SK-N-MC (cell line): Measurements from ENCODE around the gene SNHG17.
A peak's percentile ranks its signal among the peaks of the same experiment; 100 is the strongest.

Experiments
- DNase-seq: peaks from one replicate; pipeline ENCODE4 v3.0.0-alpha.2; 2011; ENCODE audit warnings: low read depth, low spot score
- H3K27ac ChIP-seq: fragments of 200-600 bp; sonication (generic); 2 replicates; pipeline ENCODE4 v1.5.1; 2016; ENCODE audit warnings: mixed run types
- H3K36me3 ChIP-seq: fragments of 200-600 bp; sonication (generic); 2 replicates; pipeline ENCODE4 v1.6.1; 2017; ENCODE audit warnings: antibody characterized with exemption, low read length, mixed read lengths; ENCODE audit not compliant: insufficient read depth
- H3K4me3 ChIP-seq: fragments of 200-600 bp; sonication (generic); 2 replicates; pipeline ENCODE4 v1.5.1; 2016
- H3K9ac ChIP-seq: fragments of 200-600 bp; sonication (generic); 2 replicates; pipeline ENCODE4 v1.8.0; 2017; ENCODE audit warnings: mixed run types, mixed read lengths; ENCODE audit not compliant: insufficient read length
- H3K9me3 ChIP-seq: fragments of 200-600 bp; sonication (generic); 2 replicates; pipeline ENCODE4 v1.6.1; 2017; ENCODE audit warnings: low read depth, mild to moderate bottlenecking, antibody characterized with exemption, low read length, moderate library complexity, mixed read lengths
- EZH2 ChIP-seq: fragments of 200-600 bp; sonication (generic); IDR thresholded peaks from one replicate; pipeline ENCODE4 v1.6.1; 2017; ENCODE audit warnings: antibody characterized with exemption
- FOXP2 ChIP-seq: optimal IDR thresholded peaks from 2 replicates; pipeline ENCODE3; 2011; ENCODE audit warnings: mild to moderate bottlenecking, moderate library complexity; ENCODE audit not compliant: insufficient read depth; ENCODE audit errors: extremely low read length, control extremely low read depth
- POLR2AphosphoS5 ChIP-seq: IDR thresholded peaks from 2 replicates; pipeline ENCODE4 v1.6.1; 2012; ENCODE audit warnings: mild to moderate bottlenecking, low read depth, low read length, borderline replicate concordance

Gene SNHG17

DNA sequence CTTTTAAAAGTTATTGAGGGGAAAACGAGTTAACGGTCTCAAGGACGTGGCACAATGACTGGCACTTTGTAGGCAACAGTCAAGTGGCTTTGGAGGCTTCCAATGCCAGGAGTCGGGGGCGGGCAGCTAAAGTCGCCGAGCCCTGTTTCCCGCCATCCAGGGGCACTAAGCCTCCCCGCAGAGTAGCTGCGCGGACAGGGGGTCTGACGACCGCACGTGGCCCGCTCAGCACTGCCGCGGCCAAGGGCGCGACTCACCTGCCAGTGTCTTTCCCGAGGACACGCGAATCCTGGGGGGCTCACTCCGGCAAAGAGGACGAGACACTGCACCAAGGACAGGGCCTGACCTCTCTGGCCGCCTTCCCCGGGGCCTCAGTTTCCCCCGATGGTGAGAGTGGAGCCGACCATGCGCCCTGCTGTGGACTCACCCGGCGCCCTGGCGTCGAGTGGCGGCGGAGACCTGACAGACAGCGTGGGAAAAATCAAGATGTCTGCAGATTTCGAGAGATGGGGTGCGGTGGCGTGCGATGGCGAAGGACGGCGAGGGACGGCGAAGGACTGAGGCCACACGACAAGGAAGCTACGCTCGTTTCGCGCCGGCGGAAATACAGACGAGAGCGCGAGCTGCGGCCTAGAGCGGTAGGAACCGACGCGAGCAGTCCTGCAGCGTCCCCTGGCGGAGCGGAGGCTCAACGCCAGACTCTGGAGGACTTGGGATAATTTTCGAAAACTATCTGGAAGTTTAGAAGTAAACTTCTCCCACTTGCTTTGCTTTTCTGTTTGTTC, at the start of gene SNHG17:
TSS of gene SNHG17 (minus strand) at position 559 of the 785 bp plus-strand sequence.
- Histone ChIP-seq H3K27ac (peak within 1 kb of the TSS; percentile 94), H3K36me3 (peaks cover 48% of the 10 kb centered on the region)
- TF ChIP-seq EZH2 (no peak), FOXP2 (no peak), POLR2AphosphoS5 (peak; percentile 100)

DNA sequence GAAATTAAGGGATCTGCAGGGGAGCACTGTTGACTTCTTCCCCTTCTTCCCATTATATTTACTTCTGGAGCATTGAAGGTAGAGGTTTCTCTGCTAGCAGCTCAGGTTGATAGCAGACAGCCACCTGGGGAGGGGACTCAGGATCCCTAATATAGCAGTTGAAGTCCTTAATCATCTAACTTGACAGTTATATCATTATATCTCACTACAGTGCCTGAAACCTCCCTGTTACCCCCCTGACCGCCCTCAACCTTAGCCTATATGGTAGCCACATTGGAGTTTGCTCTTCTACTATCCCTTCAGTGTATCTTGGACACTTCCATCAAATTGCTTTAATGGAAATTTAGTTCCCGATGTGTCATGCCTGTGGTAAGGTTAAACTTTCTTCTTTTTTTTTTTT, 44.5 kb upstream of the SNHG17 start:
- Histone ChIP-seq H3K4me3 (no peak overlapping the region), H3K9me3 (no peaks in the 10 kb centered on the region), H3K36me3 (no peaks in the 10 kb centered on the region; the same call in 1 of the 2 replicates), H3K9ac (no peak overlapping the region), H3K27ac (no peak overlapping the region)
- TF ChIP-seq FOXP2 (no peak), EZH2 (no peak), POLR2AphosphoS5 (no peak)
- no peak for DNase-seq

More for the DNA sequence above, at the start of gene SNHG17:
- peak; percentile 76 for DNase-seq
- H3K9me3 ChIP-seq = no peaks in the 10 kb centered on the region
- H3K4me3 ChIP-seq = peak within 1 kb of the TSS; percentile 97
- H3K9ac ChIP-seq = peak within 1 kb of the TSS; percentile 100

DNA sequence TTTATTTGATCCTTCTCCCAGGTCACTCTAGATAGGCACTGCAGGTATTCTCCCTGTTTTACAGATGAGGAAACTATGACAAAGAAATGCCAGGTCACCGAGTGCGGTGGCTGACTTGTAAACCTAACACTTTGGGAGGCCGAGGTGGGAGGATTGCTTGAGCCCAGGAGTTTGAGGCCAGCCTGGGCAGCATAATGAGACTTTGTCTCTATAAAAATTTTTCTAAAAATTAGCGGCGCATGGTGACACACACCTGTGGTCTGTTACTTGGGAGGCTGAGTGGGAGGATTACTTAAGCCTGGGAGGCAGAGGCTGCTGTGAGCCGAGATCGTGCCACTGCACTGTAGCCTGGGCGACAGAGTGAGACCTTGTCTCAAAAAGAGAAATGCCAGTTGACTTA, 42.6 kb upstream of the SNHG17 start:
- H3K4me3 ChIP-seq = no peak overlapping the region
- H3K36me3 ChIP-seq = no peaks in the 10 kb centered on the region; the same call in 1 of the 2 replicates
- DNase-seq = no peak
- no peak for TF ChIP-seq FOXP2
- no peak for TF ChIP-seq POLR2AphosphoS5
- TF ChIP-seq EZH2 = no peak
- no peaks in the 10 kb centered on the region for H3K9me3 ChIP-seq
- no peak overlapping the region for H3K27ac ChIP-seq
- no peak overlapping the region for H3K9ac ChIP-seq

DNA sequence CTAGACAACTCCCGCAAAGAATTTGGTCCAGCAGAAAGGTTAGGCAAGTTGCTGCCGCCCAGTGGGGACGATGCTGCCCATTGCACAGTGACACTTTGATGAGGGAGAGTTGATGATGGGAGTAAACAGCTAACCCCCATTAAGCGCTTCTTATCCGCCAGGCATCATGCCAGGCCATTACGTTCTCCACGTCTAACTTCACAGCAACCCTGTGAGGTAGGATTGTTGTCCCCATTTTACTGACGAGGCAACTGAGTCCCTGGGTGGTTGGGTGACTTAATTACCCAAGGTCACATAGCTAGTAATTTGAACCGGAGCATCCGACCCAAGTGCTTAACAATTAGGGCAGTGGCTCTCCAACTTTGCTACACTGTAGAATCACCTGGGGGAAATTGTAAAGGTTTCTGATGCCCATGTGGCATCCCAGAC, 38.3 kb upstream of the SNHG17 start:
- no peak for TF ChIP-seq EZH2
- no peak for TF ChIP-seq POLR2AphosphoS5
- TF ChIP-seq FOXP2 = no peak
- no peak for DNase-seq
- Histone ChIP-seq H3K27ac (no peak overlapping the region), H3K9ac (peak overlapping the region; percentile 87), H3K4me3 (peak overlapping the region; percentile 84), H3K36me3 (no peaks in the 10 kb centered on the region; the same call in 1 of the 2 replicates), H3K9me3 (no peaks in the 10 kb centered on the region)

DNA sequence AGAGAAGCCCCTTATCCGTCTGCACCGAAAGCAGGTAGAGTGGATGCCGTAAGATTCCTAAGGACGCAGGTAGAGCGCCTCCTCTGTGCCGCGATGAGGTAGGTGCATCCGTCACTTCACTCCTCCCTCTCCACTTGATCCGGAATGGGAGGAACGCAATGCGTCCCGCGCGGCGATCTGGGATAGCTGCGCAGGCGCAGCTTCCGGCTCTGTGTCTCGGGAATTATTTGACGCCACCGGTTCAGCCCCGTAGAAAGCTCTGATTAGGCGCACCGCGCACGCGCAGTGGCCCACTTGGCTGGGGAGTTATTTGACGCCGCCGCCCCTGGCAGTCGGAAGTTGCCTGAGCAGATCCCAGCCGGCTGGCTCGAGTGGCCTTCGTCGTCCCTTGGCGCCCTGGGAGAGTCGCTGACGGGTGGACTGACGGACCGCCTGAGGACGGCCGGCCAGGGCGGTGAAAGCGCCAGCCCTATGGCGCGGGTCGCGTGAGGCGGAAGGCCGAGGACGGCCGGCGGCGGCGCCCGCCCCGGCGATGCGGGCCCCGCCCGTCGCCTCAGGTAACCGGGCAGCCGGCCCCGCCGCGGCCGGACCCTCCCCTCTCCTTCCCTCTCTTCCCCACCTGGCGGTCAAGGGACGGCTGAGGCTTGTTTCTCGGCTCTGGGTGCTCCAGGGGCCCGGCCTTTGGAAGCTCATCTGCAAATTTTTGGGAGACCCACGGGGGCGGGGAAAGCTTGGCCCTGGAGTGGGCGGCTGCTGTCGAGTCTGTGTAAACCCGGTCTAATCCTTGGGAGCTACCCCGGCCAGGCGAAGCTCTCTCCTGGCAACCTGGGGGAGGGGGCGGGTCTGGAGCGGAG, 37.6 kb upstream of the SNHG17 start, which contains the start of gene RALGAPB:
TSS of gene RALGAPB (plus strand) at position 331 of the 854 bp plus-strand sequence. CDS start 15,590 bp downstream, outside the sequence.
- H3K9ac ChIP-seq = peak within 1 kb of the TSS; percentile 87
- H3K36me3 ChIP-seq = no peaks in the 10 kb centered on the region; the same call in 1 of the 2 replicates
- no peaks in the 10 kb centered on the region for H3K9me3 ChIP-seq
- H3K27ac ChIP-seq = no peak within 1 kb of the TSS
- peak; percentile 98 for DNase-seq
- TF ChIP-seq POLR2AphosphoS5 (peak; percentile 93), EZH2 (no peak)
- peak within 1 kb of the TSS; percentile 84 for H3K4me3 ChIP-seq

DNA sequence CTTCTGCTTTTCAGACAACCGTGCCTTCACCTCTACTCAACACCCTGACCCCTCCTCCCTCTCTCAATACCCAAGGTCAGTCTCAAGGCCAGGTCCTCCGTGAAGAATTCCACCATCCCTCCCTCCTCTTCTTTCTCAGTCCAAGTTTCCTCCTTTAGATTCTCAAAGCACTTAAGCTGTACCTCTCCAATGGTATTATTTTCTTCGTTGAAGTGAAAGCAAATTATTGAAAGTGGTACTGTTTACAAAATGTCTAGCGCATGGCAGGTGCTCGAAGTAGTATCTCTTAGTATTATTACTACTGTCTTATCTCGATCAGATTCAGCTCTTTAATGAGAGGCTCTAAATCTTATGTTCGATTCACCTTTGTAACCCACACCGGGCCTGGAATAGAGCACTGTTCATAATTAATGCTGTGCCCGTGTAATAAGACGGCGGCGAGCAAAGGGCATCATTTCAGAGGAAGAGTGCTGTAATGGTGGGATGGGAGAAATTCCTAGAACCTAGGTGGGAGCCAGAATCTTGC, 36.9 kb upstream of the SNHG17 start:
- Histone ChIP-seq H3K27ac (no peak overlapping the region), H3K36me3 (no peaks in the 10 kb centered on the region; the same call in 1 of the 2 replicates), H3K4me3 (peak overlapping the region; percentile 84), H3K9ac (peak overlapping the region; percentile 53), H3K9me3 (no peaks in the 10 kb centered on the region)
- no peak for DNase-seq
- TF ChIP-seq FOXP2 (no peak), POLR2AphosphoS5 (no peak), EZH2 (no peak)

DNA sequence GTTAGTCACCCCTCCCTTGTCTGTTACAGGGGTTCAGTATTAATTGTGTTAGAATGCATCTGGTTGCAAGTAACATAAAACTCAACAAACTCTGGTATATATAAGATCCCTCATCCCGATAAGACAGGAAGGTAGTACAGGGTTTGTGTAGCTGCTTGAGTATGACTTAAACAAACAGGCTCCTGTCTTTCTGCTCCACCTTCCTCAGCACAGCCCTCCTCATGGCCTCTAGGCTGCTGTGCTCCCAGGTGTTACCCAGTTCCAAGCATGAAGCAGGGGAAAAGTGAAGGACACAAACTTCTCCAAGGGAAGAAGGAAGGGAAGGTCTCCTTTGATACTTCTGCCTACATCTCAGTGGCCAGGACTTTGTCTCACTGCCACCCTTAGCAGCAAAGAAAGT, 36.1 kb upstream of the SNHG17 start:
- H3K36me3 ChIP-seq = no peaks in the 10 kb centered on the region; the same call in 1 of the 2 replicates
- H3K9ac ChIP-seq = no peak overlapping the region
- no peak overlapping the region for H3K4me3 ChIP-seq
- DNase-seq = no peak
- TF ChIP-seq FOXP2 (no peak), POLR2AphosphoS5 (no peak), EZH2 (no peak)
- 0 out of 2 replicates have a peak overlapping the region, but pooled peaks have one; percentile 28 for H3K27ac ChIP-seq
- no peaks in the 10 kb centered on the region for H3K9me3 ChIP-seq

DNA sequence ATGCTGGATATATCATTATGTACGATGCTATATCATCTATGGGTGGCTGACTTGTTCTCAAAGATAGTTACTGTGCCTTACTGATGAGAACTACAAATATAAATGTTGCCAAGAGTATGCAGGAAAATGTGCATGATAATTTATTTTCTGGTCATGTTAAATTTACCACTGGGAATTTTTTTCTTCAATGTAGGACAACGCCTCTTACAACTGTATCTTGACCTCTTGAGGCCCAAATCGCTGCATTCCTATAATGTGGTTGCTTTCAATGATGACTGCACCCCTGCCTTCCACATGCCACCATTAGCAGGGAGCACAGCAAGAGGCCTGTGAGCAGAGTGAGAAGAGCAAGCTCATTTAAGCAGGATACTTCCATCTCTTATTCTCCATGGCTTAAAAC, 31.9 kb upstream of the SNHG17 start:
- Histone ChIP-seq H3K36me3 (no peaks in the 10 kb centered on the region), H3K9me3 (no peaks in the 10 kb centered on the region), H3K4me3 (no peak overlapping the region), H3K27ac (no peak overlapping the region), H3K9ac (no peak overlapping the region)
- DNase-seq = no peak
- no peak for TF ChIP-seq EZH2
